Glutamatergic neuron (in vitro differentiated cells): ENCODE results near the gene AREL1. TPM values are rescaled to one million over a fixed set of nuclear protein-coding genes. Genes with fewer than 3 reads are reported as not detected.

ENCODE experiments used
- DNase-seq: peaks from one replicate; pipeline ENCODE4 v3.0.0; 2022
- H3K27ac Mint-ChIP-seq: one replicate; pipeline ENCODE4 v1.8.0; 2020; ENCODE audit warnings: mild to moderate bottlenecking, mixed read lengths, inconsistent platforms; ENCODE audit not compliant: unreplicated experiment
- H3K27me3 Mint-ChIP-seq: one replicate; pipeline ENCODE4 v1.8.0; 2020; ENCODE audit warnings: mild to moderate bottlenecking, moderate library complexity, mixed read lengths, inconsistent platforms; ENCODE audit not compliant: unreplicated experiment
- H3K36me3 Mint-ChIP-seq: one replicate; pipeline ENCODE4 v1.8.0; 2020; ENCODE audit warnings: mild to moderate bottlenecking, mixed read lengths, inconsistent platforms; ENCODE audit not compliant: unreplicated experiment
- H3K4me1 Mint-ChIP-seq: one replicate; pipeline ENCODE4 v1.8.0; 2020; ENCODE audit warnings: mild to moderate bottlenecking, low read depth, mixed read lengths, inconsistent platforms; ENCODE audit not compliant: unreplicated experiment
- H3K4me3 Mint-ChIP-seq: one replicate; pipeline ENCODE4 v1.8.0; 2020; ENCODE audit warnings: mild to moderate bottlenecking, mixed read lengths, inconsistent platforms; ENCODE audit not compliant: unreplicated experiment
- H3K9me3 Mint-ChIP-seq: one replicate; pipeline ENCODE4 v1.8.0; 2020; ENCODE audit warnings: mild to moderate bottlenecking, moderate library complexity, mixed read lengths, inconsistent platforms; ENCODE audit not compliant: unreplicated experiment
- CTCF ChIP-seq: fragments of 200-600 bp; sonication (generic); IDR thresholded peaks from one replicate; pipeline ENCODE4 v1.5.0; 2021; ENCODE audit not compliant: partially characterized antibody, unreplicated experiment
- total RNA-seq: library from RNA; stranded (reverse); fragmentation: NEBNext Ultra II Directional; extraction: Animal tissue kit (Norgen Biotek cat#: 25700); gene quantifications from one replicate; pipeline ENCODE4 v1.2.1, GENCODE V29; 2021; ENCODE audit not compliant: unreplicated experiment

The AREL1 gene
- total RNA-seq, 1 donor from 2014 or later: 69.7 TPM

- Mint-ChIP-seq H3K4me1 (peaks cover 14% of the 10 kb centered on the region), H3K27me3 (peaks cover 6% of the 10 kb centered on the region), H3K27ac (no peak overlapping the region), H3K4me3 (no peak overlapping the region), H3K9me3 (peaks cover 3% of the 10 kb centered on the region), H3K36me3 (no peaks in the 10 kb centered on the region)
- no peak for DNase-seq
- TF ChIP-seq CTCF: no peak
Observed at GRCh38 chr14:74650927-74651686, 61.8 kb downstream of the AREL1 start.

GRCh38 chr14:74649673-74650072 lies 63.2 kb downstream of the AREL1 start:
- no peaks in the 10 kb centered on the region for H3K36me3 Mint-ChIP-seq
- no peak overlapping the region for H3K4me3 Mint-ChIP-seq
- H3K27ac Mint-ChIP-seq: no peak overlapping the region
- peaks cover 14% of the 10 kb centered on the region for H3K4me1 Mint-ChIP-seq
- TF ChIP-seq CTCF: no peak
- no peak for DNase-seq
- H3K9me3 Mint-ChIP-seq: peaks cover 5% of the 10 kb centered on the region
- peaks cover 6% of the 10 kb centered on the region for H3K27me3 Mint-ChIP-seq

- Mint-ChIP-seq H3K36me3 (no peaks in the 10 kb centered on the region), H3K4me3 (no peak overlapping the region), H3K9me3 (peaks cover 5% of the 10 kb centered on the region), H3K27me3 (peaks cover 6% of the 10 kb centered on the region), H3K4me1 (peaks cover 14% of the 10 kb centered on the region), H3K27ac (no peak overlapping the region)
- TF ChIP-seq CTCF: no peak
- DNase-seq: no peak
Observed at GRCh38 chr14:74649167-74649566, 63.7 kb downstream of the AREL1 start.

- H3K4me3 Mint-ChIP-seq: no peak overlapping the region
- no peak for DNase-seq
- TF ChIP-seq CTCF: no peak
- peaks cover 14% of the 10 kb centered on the region for H3K4me1 Mint-ChIP-seq
- H3K27ac Mint-ChIP-seq: no peak overlapping the region
- peaks cover 6% of the 10 kb centered on the region for H3K27me3 Mint-ChIP-seq
- no peaks in the 10 kb centered on the region for H3K36me3 Mint-ChIP-seq
- H3K9me3 Mint-ChIP-seq: peaks cover 5% of the 10 kb centered on the region
Observed at GRCh38 chr14:74648601-74649000, 64.3 kb downstream of the AREL1 start.

GRCh38 chr14:74647678-74648461 lies 65.0 kb downstream of the AREL1 start:
- H3K27me3 Mint-ChIP-seq: peaks cover 6% of the 10 kb centered on the region
- peaks cover 14% of the 10 kb centered on the region for H3K4me1 Mint-ChIP-seq
- no peak overlapping the region for H3K27ac Mint-ChIP-seq
- no peak overlapping the region for H3K4me3 Mint-ChIP-seq
- no peak for TF ChIP-seq CTCF
- no peak for DNase-seq
- H3K36me3 Mint-ChIP-seq: no peaks in the 10 kb centered on the region
- H3K9me3 Mint-ChIP-seq: peaks cover 5% of the 10 kb centered on the region
